ENCODE measurements around the gene ENPP7.

Gene ENPP7

GRCh38 chr17:79788455-79788854 lies 57.7 kb downstream of the ENPP7 start:
- DNase-seq (ENCODE audit: insufficient read length, low spot score) (no peak), FAIRE-seq (no peak)
- no peak for TF ChIP-seq SPI1 (IDR thresholded peaks at IDR 0.05; ENCODE audit: low read depth, low read length)
- TF ChIP-seq POLR2AphosphoS5 (IDR thresholded peaks at IDR 0.05; ENCODE audit: low read depth, low read length), result no peak
- no peak for TF ChIP-seq POLR2A (IDR thresholded peaks at IDR 0.05; ENCODE audit: low read depth, low read length)
- no peak for TF ChIP-seq PAX5 (IDR thresholded peaks at IDR 0.05; ENCODE audit: insufficient read depth, low read length, severe bottlenecking)
- TF ChIP-seq POU2F2 (IDR thresholded peaks at IDR 0.05; ENCODE audit: low read depth, low read length), result no peak
- no peak for TF ChIP-seq TAF1 (IDR thresholded peaks at IDR 0.05; ENCODE audit: low read depth, low read length)

DNA sequence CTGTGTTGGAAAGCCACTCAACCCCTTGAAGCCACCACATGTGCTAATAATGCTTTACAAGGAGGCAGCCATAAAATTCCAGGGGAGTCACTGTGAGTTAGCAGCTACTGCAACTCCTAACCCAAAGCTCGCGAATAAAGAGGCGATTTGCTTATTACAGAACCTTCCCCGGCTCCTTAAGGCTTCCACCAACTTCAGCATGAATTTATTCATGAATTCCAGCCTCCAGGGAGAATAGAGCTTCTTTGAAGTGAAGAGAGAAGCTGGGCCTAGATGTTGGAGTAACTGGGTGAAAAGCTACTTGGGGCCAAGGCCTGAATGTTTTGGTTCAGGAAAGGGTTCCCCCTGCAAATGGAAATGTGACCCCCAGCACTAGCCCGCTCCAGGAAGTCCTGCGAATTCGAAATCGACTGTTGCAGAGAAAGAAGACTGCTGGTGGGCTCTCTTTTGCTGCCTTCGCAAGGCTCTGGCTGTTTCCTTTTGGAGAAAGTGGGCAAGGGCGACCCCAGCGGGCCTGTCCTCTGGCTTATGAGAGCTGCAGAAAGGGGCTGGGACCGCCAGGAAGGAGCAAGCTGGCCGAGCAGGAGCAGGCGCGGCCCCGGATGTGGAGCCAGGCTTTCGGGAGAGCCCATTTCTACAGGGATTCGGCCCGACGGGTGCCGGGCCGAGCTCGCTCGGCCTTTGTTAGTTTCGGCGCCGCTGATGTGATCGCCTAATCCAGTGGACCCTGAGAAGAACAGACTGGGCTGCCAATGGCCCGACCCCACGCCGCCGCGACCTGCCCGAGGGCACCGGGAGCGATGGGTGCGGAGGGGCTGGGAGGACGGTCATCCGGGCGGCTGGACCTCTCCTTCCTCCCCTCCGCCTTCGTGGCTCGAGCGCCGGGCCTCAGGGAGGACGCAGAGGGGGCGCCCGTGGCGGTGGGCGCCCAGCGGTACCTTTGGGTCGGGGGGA lies 58.5 kb downstream of the ENPP7 start:
- DNase-seq (ENCODE audit: insufficient read length, low spot score) (no peak), FAIRE-seq (no peak)
- TF ChIP-seq SPI1 (IDR thresholded peaks at IDR 0.05; ENCODE audit: low read depth, low read length) (no peak), POLR2AphosphoS5 (IDR thresholded peaks at IDR 0.05; ENCODE audit: low read depth, low read length) (no peak), PAX5 (IDR thresholded peaks at IDR 0.05; ENCODE audit: insufficient read depth, low read length, severe bottlenecking) (no peak), POU2F2 (IDR thresholded peaks at IDR 0.05; ENCODE audit: low read depth, low read length) (no peak), TAF1 (IDR thresholded peaks at IDR 0.05; ENCODE audit: low read depth, low read length) (no peak), POLR2A (IDR thresholded peaks at IDR 0.05; ENCODE audit: low read depth, low read length) (no peak)

DNA sequence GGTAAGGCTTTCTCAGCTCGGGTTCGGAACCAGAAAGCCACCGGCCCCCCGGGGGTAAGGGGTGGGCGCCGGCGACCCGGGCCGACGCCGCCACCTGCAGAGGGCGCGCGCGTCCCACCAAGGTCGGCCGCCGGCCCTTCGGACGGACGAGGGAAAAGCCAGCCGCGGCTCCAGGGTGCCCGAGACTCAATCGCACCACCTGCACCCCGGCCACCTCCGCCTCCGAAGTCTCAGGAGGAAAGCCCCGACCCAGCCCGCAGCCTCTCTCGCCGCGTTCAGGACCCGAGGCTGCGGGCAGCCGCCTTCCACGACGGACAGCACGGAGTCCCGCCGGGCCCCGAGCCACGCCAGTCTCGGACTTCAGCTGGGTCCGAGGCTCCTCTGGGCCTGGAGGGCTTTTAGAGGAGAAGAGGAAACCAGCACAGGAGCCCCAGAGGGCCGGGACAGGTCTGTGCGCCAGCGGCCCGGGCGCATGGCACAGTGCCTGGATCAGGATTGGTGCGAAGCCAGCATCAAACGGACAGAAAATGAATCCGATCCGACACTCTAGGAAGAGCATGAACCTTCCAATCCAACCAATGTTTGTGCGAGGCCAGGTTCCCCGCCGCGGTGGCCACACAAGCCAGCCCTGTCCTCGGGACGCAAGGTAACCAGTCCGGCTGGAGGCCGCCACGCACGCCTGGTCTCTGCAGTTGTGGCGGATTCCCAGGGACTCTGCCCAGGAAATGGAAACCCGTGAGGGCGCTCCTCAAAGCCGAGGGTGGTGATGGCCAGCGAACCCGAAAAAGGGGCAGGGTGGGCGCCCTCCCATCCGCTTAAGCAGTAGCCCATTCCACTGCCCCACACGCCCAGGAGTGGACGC lies 59.4 kb downstream of the ENPP7 start:
- DNase-seq (ENCODE audit: insufficient read length, low spot score), result peak; percentile 88
- no peak for FAIRE-seq
- TF ChIP-seq TAF1 (IDR thresholded peaks at IDR 0.05; ENCODE audit: low read depth, low read length), result no peak
- TF ChIP-seq SPI1 (IDR thresholded peaks at IDR 0.05; ENCODE audit: low read depth, low read length), result no peak
- no peak for TF ChIP-seq POU2F2 (IDR thresholded peaks at IDR 0.05; ENCODE audit: low read depth, low read length)
- no peak for TF ChIP-seq PAX5 (IDR thresholded peaks at IDR 0.05; ENCODE audit: insufficient read depth, low read length, severe bottlenecking)
- TF ChIP-seq POLR2AphosphoS5 (IDR thresholded peaks at IDR 0.05; ENCODE audit: low read depth, low read length), result no peak
- no peak for TF ChIP-seq POLR2A (IDR thresholded peaks at IDR 0.05; ENCODE audit: low read depth, low read length)

DNA sequence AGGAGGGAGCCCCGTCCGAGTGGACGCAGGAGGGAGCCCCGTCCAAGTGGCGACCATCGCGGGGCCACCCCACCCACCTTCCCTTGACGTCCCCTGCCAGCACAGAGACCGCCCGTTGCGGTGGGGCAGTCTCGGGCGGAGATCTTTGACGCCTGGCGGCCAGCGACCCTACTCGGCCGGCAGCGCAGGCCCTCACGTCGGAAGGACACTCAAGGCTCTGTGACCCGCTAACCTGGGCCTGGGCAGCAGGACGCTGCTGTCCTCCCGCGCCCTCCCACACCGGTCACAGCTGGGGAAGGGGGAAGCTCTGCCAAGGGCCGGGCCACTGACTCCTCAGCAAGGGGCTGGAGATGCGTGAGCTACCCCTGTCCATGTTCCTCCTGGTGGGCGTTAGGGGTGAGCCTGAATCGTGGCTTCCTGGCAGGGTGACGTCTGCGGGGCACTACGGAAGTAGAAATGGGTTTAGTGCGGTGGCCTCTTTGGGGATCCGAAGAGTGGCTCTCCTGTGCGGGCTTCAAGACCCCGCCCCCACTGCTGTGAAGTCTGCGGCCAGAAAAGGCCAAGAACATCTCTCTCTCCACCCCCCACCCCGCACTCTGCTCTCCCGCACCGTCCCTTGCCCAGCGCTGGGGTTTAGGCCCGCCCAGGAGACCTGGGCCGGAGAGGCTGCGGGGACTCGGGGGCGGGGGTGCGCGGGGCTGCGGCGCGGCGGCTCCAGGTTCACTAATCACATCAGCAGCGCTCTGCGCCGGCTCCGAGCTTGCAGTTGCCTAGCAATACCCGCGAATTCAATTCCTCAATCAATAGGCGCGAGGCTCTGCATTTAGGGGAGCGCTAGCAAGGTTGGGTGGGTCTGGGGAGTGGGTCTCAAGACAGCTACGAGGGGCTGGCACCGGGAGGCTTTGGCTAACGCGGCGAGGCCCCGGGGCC lies 60.3 kb downstream of the ENPP7 start:
- DNase-seq (ENCODE audit: insufficient read length, low spot score) (no peak), FAIRE-seq (no peak)
- TF ChIP-seq POU2F2 (IDR thresholded peaks at IDR 0.05; ENCODE audit: low read depth, low read length) (no peak), POLR2AphosphoS5 (IDR thresholded peaks at IDR 0.05; ENCODE audit: low read depth, low read length) (no peak), TAF1 (IDR thresholded peaks at IDR 0.05; ENCODE audit: low read depth, low read length) (no peak)

DNA sequence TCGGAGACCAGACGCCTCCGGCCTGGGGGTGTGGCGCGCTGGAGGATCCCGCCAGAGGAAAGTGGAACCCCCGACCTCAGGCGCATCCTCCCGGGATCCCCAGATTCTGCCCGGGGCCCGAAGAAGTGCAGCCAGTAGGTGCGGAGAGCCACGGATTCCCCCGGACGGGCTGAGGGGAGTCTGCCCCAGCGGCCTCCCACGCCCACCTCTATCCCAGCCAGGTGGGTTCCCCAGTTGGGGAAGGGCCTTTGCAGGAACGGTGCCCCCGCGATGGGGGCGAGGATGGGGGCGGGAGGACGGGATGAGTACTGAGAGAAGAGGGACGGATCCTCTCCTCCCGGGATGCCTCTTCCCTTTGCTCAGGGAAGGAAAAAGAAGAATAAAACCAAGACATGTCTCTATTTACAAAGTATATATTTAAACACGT lies 61.0 kb downstream of the ENPP7 start:
- TF ChIP-seq TAF1 (IDR thresholded peaks at IDR 0.05; ENCODE audit: low read depth, low read length), result no peak
- TF ChIP-seq PAX5 (IDR thresholded peaks at IDR 0.05; ENCODE audit: insufficient read depth, low read length, severe bottlenecking), result no peak
- TF ChIP-seq POLR2AphosphoS5 (IDR thresholded peaks at IDR 0.05; ENCODE audit: low read depth, low read length), result no peak
- TF ChIP-seq POLR2A (IDR thresholded peaks at IDR 0.05; ENCODE audit: low read depth, low read length), result no peak
- no peak for TF ChIP-seq POU2F2 (IDR thresholded peaks at IDR 0.05; ENCODE audit: low read depth, low read length)
- no peak for TF ChIP-seq SPI1 (IDR thresholded peaks at IDR 0.05; ENCODE audit: low read depth, low read length)
- no peak for FAIRE-seq
- no peak for DNase-seq (ENCODE audit: insufficient read length, low spot score)

All from GM12891 (cell line).